ENCODE data around the gene MYG1.

GRCh38 chr12:53355121-53355520, 55.6 kb downstream of the MYG1 start:
- no peak for TF ChIP-seq CTCF (IDR thresholded peaks at IDR 0.05 in 2 of 3, conservative IDR thresholded peaks at IDR 0.05 in 1 of 3; ENCODE audit: borderline replicate concordance in 1 of 3, insufficient read depth in 1 of 3, low read depth in 2 of 3, low read length in 2 of 3)
- no peak for TF ChIP-seq POLR2A (IDR thresholded peaks at IDR 0.05; ENCODE audit: borderline replicate concordance, extremely low read depth, insufficient read depth, insufficient read length)
- TF ChIP-seq ATF3 (IDR thresholded peaks at IDR 0.05) = no peak
- no peak for TF ChIP-seq EZH2 (IDR thresholded peaks at IDR 0.05)
- no peak for TF ChIP-seq EGR1 (IDR thresholded peaks at IDR 0.05; ENCODE audit: low read depth)
